ENCODE data around the gene LIN28A.

LIN28A gene

DNA sequence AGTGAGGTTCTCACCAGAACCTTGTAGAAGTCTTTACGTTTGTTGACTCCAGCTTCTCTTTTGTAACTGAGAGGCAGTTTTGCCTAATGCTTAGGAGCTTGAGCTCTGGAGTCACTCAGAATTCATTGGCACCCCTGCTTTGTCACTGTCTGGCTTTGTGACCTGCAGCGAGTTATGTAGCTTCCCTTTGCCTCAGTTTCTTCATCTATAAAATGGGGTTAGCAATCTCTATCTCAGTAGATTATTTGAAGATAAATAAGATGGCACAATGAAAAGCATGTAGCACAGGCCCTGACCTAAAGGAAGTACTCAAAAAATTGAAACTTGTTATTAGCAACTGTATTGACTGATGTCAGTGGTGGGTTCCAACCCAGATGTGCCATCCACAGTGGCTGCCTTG lies 29.6 kb downstream of the LIN28A start:
- DNase-seq: no peak

DNA sequence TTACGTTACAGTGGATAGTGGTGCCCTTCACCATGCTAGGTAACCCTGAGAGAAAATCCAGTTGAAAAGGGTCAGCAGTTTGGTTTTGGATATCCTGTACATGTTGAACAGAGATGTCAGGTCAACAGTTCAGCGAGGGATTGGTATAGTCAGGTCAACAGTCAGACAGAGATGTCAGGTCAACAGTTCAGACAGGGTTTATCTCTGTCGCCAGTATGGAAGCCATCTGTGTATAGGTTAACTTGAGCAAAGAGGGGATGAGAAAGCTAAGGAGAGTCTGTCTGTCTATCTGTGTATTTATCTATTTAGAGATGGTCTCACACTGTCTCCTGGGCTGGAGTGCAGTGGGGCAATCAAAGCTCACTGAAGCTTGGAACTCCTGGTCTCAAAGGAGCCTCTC lies 39.3 kb downstream of the LIN28A start:
- no peak for DNase-seq

GRCh38 chr1:26450908-26451307 lies 40.3 kb downstream of the LIN28A start:
- DNase-seq: no peak

DNA sequence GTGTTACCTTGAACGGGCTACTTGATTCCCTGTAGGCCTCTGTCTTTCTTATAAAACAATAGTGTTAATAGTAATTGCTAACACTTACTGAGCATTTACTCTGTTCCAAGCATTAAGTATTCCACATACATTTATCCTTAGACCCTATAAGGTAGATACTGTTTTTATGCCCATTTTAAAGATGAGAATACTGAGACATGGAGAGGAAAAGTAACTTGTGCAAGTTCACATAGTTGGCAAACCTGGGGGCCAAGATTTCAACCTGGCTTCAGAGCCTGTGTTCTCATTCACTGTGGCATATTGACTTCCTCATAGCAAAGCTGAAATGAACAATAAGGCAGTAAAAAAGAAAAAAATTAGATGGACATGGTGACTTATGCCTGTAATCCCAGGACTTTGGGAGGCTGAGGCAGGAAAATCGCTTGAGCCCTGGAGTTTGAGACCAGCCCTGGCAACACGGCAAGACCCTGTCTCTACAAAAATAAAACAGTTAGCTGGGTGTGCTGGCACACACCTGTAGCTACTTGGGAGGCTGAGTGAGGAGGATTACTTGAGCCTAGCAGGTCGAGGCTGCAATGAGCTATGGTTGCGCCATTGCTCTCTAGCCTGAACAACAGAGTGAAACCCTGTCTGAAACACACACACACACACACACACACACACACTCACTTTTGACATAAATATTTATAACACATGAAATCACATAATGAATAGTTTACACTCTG lies 42.0 kb downstream of the LIN28A start:
- DNase-seq: no peak

GRCh38 chr1:26459148-26459547 lies 48.5 kb downstream of the LIN28A start:
- DNase-seq: no peak

DNA sequence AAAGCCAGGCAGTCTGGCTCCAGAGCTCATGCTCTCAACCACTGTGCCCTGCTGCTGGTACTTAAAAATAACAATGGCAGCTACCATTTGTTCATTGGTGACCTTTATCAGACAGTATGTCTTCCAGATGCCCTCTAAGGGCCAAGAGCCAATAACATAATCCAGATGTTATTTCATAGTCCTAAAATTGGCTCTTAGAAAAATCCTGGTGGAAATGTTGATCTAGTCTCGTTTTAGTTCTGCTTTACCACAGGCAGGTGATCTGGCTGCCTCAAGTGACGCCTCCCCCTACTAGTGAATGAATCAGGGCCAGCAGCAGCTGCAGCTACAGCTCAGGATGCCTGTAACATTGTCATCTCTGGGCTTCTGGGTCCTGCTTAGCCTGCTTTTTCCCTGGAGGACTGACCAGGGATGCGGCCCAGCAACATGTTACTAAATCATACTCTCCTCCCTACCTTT lies 49.0 kb downstream of the LIN28A start:
- peak; percentile 69 for DNase-seq

DNA sequence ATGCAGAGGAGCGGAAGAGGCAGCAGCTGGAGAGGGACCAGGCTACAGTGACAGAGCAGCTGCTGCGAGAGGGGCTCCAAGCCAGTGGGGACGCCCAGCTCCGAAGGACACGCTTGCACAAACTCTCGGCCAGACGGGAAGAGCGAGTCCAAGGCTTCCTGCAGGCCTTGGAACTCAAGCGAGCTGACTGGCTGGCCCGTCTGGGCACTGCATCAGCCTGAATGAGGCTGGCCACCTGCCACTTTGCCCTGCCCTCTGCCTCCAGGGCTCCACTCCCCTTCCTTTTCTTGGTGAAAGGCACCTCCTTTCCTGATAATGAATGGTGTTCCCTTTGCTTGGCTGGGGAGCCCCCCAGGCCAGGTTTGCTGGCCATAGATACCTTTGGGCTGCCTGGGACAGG lies 58.3 kb downstream of the LIN28A start:
- no peak for DNase-seq

GRCh38 chr1:26469558-26469957 lies 58.9 kb downstream of the LIN28A start:
- no peak for DNase-seq

DNA sequence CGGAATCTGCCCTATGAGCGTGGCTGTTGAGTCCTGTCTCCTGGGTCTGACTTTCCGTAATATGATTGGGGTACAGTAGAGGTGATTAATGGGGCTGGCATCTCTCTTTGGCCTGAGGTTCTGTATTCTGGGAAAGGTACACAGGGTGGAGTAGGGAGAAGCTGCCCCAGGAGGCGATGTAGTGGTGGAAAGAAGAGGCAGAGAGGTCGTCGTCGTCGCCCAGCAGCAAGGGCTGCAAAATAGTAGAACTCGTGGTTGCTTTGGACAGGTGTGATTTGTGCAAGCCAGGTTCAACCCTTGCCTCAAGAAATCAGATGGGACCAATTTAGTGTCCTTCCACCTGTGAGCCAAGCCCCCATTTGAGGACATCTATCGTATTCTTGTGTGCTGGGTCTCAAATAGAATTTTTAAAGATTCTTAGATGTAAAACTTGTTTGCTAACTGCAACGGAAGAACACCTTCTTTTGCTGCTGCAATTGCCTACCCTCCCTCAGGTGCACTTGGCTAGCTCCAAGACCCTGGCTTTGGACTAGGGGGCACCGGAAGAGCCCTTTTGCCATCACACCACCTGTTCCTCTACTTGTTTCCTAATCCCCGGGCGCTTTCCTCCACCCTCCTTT lies 60.4 kb downstream of the LIN28A start:
- no peak for DNase-seq

DNA sequence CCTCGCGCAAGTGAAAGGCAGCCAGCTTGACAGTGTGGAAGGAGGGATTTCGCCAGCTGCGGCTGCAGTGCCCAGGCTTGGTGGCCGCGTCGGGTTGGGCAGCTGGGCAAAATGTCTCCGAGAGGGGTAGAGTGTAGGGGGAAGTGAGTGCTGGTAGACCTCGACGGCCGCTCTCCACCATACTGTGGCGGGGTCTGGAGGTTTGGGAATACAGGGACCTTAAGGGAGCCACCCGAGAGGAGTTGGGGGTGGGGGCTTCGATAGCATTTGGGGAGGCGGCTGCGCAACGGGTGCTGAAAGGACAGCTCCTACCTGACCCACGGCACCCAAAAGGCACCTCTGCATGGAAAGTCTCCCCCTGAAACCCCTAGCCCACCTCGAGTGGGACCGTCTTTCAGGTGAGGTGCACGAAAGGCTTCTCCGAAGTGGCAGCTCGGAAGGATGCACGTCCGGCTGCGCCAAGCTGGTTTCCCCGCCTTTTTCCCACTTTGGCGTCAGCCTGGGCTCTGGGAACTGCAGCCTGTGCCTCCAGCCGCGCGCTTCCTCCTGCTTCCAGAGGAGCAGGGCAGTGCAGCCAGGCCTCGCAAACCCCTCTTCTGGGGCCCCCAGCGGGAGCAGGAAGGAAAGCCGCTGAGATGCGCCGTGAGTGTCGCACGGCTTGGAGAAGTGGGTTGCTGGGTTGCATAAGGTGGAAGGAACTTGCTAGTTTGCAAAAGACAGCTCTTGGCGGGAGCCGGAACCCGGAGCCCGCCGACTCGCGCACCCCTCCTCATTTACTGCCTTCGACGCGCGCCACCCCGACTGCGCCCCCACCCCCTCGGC lies 61.1 kb downstream of the LIN28A start:
- DNase-seq: no peak

- peak; percentile 50 for DNase-seq
Measured at GRCh38 chr1:26472320-26472900, 61.8 kb downstream of the LIN28A start, which contains the start of gene HMGN2. TSS of gene HMGN2 (plus strand) at chr1:26472440. CDS start at chr1:26472613, 173 bp downstream.

- DNase-seq: peak; percentile 61
Measured at GRCh38 chr1:26472901-26473845, 62.6 kb downstream of the LIN28A start.

- DNase-seq: no peak
Measured at GRCh38 chr1:26474818-26475217, 64.2 kb downstream of the LIN28A start.

DNA sequence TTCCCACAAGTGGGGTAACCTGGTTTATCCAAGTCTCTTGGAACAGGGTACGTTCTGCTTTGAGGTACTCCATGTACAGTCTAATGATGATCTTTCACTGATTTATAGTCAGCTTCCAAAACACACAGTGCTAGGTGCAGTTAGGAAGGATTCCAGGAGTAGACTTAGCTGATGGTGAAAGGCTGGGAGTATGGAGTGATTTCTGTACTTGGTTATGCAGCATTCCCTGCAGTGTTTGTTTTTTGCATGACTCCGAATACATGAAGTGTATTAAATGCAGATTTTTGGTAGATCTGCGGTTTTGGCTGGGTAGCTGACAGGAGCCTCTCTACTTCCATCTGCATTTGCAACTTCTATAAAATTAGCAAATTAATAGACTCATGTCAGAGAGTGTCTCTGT lies 65.4 kb downstream of the LIN28A start:
- DNase-seq: no peak

DNA sequence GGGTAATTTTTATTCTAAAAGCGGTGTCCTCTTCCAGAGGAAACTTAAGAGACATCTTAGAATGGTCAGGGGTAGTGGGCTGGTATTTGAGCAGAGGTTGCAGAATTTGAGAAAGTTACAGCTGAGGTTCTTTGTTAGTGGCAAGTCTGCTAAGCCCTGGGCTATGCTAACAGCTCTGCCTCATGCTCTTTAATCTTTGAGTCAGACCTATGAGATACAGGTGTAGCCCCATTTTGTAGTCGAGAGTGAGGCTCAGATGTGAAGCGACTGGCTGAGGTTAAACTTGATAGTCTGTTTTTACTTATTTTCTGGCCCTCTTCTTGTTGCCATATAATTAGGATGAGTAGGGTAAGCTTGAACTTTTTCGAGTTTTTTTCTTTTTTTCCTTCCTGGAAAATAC lies 66.3 kb downstream of the LIN28A start:
- no peak for DNase-seq

DNA sequence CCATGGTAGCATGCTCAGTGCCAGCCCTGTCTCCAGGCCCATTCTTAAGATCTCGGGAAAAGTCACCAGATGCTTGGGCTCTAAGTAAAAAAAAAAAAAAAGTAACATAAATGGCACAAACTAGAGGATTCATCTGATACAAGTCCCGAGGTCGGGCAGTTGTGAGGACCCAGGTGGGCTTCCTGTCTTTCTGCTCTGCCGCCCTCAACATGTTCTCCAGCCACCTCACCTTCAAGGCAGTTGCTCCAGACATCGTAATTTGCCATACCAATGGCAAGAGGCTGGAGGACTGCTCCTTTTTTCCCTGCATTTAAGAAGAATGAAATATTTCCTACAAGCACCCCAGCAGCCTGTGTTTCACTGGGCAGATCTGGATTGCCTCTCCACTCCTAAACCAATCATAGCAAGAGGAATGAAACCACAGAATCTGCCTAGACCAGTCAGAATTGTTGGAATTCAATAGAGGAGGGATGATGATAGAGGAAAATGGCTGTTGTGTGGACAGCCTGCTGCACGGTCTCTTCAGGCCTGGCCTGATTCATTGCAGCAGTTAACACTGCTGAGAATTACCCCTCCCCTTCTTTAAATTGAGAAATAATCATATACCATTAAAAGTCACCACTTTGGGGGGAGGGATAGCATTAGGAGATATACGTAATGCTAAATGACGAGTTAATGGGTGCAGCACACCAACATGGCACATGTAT lies 67.0 kb downstream of the LIN28A start:
- DNase-seq: no peak

DNA sequence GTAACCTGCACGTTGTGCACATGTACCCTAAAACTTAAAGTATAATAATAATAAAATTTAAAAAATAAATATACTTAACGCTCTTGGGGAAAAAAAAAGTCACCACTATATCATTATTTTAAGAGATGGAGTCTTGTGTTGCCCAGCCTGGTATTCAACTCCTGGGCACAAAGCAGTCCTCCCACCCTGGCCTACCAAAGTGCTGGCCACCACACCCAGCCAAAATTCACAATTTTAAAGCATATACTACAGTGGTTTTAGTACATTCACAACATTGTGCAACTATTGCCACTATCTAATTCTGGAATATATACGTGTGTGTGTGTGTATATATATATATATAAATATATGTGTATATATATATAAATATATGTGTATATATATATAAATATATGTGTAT lies 67.5 kb downstream of the LIN28A start:
- DNase-seq: no peak

GRCh38 chr1:26478988-26479387 lies 68.4 kb downstream of the LIN28A start:
- DNase-seq: no peak

Measured in NCI-H2029 treated with DMSO at 0.1 percent for 48 hours (cell line).